Esophagus squamous epithelium (tissue), 4 donors: ENCODE data around the gene ALG1L2.

ENCODE experiments used
- CTCF ChIP-seq, 6 experiments: fragments of 450-650 bp in 4 of 6; fragments of 200-600 bp in 2 of 6; sonication (generic) in 2 of 6; IDR thresholded peaks; one replicate each; pipeline ENCODE4 v1.5.1; 2016 to 2019; ENCODE audit warnings: antibody characterized with exemption in 6 of 6, mild to moderate bottlenecking in 4 of 6, moderate library complexity in 4 of 6
- POLR2A ChIP-seq, 4 donors: fragments of 450-650 bp; IDR thresholded peaks; one replicate each; pipeline ENCODE4 v1.6.1; 2017; ENCODE audit warnings: antibody characterized with exemption in 4 of 4, mild to moderate bottlenecking in 4 of 4, moderate library complexity in 3 of 4

DNA sequence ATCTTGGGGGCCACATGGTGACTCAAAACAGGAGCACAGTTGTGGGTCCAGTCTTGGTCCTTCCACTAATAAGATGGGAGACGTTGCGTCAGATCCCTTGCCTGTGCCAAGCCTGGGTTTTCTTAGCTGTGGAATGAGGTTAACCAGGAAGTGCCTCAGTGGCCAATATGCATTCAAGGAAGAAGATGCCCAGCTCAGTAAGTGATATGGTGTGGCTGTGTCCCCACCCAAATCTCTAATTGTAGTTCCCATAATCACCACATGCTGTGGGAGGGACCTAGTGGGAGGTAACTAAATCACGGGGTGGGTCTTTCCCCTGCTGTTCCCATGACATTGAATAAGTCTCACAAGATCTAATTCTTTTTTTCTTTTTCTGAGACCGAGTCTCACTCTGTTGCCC lies 6.4 kb downstream of the ALG1L2 start:
- TF ChIP-seq CTCF (IDR thresholded peaks at IDR 0.05) (no peak), POLR2A (IDR thresholded peaks at IDR 0.05) (no peak)
